Hematopoietic multipotent progenitor cell treated with erythropoietin and hydrocortisone succinate and interleukin-3 and kit ligand, for 15 days (in vitro differentiated cells): ENCODE data around the gene KLF11.
"Not testable (repeated sequence)": the region's sequence is repeated elsewhere in the genome, so short reads cannot be mapped to it uniquely, and the experiment has no call there.

Experiments used
- DNase-seq: peaks from one replicate; pipeline ENCODE4 v3.0.0-alpha.2; 2015; ENCODE audit warnings: low spot score

Gene KLF11

DNA sequence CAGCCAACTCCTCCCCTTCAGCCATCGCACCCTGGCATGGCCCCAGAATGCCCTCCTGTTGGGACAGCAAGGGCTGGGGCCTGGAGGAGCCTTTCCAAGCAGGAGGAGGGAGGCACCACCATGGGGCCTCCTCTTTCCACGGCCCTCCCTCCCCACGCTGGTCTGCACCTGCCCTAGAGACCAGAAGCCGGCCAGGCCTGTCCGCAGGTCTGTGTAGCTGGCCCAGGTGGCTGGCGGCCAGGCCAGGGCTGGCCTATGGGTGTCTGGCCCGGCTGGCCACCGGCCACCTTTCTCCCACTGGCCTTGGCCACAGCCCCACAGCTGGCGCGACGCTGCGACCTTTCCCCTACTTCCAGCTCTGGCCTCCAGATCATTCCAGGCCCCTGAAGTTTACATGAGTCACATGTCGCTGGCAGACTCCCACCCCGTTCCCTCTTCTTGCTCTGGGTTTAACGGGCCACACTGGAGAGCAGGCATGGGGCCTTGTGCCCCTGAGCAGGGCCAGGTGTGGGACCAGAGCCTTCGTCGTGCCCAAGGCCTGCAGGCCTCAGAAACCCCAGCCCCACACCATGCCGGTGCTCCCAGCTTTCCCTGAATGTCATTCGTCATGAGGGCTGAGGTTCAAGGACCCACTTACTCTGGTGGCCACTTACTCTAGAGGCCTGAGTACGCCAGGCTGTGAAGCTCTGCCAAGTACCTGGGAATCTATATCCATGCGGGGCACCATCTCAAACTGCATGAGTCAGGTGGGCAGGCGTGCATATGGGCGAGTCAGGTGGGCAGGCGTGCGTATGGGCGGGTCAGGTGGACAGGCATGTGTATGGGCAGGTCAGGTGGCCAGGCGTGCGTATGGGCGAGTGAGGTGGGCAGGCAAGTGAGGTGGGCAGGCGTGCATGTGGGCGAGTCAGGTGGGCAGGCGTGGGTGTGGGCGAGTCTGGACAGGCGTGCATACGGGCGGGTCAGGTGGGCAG, 33.3 kb upstream of the KLF11 start:
- DNase-seq = no peak

DNA sequence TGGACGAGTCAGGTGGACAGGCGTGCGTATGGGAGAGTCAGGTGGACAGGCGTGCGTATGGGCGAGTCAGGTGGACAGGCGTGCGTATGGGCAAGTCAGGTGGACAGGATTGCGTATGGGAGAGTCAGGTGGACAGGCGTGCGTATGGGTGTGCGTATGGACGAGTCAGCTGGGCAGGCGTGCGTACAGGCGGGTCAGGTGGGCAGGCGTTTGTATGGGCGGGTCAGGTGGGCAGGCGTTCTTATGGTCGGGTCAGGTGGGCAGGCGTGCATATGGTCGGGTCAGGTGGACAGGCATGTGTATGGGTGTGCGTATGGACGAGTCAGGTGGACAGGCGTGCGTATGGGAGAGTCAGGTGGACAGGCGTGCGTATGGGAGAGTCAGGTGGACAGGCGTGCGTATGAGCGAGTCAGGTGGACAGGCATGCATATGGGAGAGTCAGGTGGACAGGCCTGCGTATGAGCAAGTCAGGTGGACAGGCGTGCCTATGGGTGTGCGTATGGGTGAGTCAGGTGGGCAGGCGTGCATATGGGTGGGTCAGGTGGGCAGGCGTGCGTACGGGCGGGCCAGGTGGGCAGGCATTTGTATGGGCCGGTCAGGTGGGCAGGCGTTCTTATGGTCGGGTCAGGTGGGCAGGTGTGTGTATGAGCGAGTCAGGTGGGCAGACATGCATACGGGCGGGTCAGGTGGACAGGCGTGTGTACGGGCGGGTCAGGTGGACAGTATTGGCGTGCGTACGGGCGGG, 32.3 kb upstream of the KLF11 start:
- DNase-seq = not testable (repeated sequence)

DNA sequence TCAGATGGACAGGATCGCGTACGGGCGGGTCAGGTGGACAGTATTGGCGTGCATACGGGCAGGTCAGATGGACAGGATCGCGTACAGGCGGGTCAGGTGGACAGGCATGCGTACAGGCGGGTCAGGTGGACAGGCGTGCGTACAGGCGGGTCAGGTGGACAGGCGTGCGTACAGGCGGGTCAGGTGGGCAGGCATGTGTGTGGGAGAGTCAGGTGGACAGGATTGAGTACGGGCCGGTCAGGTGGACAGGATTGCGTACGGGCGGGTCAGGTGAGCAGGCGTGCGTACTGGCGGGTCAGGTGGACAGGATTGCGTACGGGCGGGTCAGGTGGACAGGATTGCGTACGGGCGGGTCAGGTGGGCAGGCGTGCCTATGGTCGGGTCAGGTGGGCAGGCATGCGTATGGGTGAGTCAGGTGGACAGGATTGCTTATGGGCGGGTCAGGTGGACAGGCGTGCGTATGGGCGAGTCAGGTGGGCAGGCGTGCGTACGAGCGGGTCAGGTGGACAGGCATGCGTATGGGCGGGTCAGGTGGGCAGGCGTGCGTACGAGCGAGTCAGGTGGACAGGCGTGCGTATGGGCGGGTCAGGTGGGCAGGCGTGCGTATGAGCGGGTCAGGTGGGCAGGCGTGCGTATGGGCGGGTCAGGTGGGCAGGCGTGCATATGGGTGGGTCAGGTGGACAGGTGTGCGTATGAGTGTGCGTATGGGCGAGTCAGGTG, 31.6 kb upstream of the KLF11 start:
- DNase-seq = not testable (repeated sequence)

DNA sequence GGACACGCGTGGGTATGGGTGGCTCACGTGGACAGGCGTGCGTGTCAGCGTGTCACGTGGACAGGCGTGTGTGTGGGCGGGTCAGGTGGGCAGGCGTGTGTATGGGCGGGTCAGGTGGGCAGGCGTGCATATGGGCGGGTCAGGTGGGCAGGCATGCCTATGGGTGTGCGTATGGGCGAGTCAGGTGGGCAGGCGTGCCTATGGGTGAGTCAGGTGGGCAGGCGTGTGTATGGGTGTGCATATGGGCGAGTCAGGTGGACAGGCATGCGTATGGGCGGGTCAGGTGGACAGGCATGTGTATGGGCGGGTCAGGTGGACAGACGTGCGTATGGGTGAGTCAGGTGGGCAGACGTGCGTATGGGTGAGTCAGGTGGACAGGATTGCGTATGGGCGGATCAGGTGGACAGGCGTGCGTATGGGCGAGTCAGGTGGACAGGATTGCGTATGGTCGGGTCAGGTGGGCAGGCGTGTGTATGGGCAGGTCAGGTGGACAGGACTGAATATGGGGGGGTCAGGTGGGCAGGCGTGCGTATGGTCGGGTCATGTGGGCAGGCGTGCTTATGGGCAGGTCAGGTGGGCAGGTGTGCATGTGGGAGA, 30.9 kb upstream of the KLF11 start:
- DNase-seq = not testable (repeated sequence)

DNA sequence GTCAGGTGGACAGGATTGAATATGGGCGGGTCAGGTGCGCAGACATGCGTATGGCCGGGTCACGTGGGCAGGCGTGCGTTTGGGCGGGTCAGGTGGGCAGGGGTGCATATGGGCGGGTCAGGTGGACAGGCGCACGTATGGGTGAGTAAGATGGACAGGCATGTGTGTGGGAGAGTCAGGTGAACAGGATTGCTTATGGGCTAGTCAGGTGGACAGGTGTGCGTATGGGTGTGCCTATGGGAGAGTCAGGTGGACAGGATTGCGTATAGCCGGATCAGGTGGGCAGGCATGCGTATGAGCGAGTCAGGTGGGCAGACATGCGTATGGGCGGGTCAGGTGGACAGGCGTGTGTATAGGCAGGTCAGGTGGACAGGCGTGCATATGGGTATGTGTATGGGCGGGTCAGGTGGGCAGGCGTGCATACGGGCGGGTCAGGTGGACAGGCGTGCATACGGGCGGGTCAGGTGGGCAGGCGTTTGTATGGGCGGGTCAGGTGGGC, 30.3 kb upstream of the KLF11 start:
- DNase-seq = no peak

DNA sequence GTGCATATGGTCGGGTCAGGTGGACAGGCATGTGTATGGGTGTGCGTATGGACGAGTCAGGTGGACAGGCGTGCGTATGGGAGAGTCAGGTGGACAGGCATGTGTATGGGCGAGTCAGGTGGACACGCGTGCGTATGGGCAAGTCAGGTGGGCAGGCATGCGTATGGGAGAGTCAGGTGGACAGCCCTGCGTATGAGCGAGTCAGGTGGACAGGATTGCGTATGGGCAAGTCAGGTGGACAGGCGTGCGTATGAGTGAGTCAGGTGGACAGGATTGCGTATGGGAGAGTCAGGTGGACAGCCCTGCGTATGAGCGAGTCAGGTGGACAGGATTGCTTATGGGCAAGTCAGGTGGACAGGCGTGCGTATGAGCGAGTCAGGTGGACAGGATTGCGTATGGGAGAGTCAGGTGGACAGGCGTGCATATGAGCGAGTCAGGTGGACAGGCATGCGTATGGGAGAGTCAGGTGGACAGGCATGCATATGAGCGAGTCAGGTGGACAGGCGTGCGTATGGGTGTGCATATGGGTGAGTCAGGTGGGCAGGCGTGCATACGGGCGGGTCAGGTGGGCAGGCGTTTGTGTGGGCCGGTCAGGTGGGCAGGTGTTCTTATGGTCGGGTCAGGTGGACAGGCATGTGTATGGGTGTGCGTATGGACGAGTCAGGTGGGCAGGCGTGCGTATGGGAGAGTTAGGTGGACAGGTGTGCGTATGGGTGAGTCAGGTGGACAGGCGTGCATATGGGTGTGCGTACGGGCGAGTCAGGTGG, 29.5 kb upstream of the KLF11 start:
- not testable (repeated sequence) for DNase-seq

DNA sequence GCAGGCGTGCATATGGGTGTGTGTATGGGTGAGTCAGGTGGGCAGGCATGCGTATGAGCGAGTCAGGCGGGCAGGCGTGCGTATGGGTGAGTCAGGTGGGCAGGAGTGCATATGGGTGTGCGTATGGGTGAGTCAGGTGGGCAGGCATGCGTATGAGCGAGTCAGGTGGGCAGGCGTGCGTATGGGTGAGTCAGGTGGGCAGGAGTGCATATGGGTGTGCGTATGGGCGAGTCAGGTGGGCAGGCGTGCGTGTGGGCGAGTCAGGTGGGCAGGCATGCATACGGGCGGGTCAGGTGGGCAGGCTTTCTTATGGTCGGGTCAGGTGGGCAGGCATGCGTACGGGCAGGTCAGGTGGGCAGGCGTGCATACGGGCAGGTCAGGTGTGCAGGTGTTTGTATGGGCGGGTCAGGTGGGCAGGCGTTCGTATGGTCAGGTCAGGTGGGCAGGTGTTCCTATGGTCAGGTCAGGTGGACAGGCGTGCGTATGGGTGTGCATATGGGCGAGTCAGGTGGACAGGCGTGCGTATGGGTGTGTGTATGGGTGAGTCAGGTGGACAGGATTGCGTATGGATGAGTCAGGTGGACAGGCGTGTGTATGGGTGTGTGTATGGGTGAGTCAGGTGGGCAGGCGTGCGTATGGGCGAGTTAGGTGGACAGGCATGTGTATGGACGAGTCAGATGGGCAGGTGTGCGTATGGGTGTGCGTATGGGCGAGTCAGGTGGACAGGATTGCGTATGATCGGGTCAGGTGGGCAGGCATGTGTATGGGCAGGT, 28.7 kb upstream of the KLF11 start:
- DNase-seq = no peak

DNA sequence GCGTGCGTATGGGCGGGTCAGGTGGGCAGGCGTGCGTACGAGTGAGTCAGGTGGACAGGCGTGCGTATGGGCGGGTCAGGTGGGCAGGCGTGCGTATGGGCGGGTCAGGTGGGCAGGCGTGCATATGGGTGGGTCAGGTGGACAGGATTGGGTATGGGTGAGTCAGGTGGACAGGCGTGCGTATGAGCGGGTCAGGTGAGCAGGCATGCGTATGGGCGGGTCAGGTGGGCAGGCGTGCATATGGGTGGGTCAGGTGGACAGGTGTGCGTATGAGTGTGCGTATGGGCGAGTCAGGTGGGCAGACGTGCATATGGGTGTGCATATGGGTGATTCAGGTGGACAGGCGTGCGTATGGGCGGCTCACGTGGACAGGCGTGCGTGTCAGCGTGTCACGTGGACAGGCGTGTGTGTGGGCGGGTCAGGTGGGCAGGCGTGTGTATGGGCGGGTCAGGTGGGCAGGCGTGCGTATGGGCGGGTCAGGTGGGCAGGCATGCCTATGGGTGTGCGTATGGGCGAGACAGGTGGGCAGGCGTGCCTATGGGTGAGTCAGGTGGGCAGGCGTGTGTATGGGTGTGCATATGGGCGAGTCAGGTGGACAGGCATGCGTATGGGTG, 27.9 kb upstream of the KLF11 start:
- DNase-seq = not testable (repeated sequence)

DNA sequence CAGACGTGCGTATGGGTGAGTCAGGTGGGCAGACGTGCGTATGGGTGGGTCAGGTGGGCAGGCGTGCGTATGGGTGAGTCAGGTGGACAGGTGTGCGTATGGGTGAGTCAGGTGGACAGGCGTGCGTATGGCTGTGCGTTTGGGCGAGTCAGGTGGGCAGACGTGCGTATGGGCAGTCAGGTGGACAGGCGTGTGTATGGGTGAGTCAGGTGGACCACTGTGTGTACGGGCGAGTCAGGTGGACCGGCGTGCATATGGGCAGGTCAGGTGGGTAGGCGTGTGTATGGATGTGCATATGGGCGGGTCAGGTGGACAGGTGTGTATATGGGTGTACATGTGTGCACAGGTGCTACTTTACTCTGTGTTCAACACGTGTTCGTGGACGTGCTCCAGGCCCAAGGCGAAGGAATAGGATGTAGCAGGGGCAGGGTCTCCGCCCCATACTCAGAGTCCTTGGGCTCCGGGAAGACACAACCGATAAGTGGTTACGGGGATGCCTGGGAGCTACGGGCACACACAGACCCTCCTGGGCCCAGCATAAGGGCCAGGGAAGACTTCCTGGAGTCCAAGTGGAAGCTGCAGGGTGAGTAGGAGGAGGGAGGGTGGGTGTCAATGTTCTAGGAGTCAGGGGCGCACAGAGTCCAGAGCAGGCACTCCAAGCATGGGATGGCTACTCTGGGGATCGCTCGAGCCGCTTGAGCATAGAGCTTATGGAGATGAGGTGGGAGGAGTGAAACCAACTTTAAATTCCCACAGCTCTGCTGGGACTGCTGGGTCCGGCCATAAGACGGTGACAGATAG, 27.1 kb upstream of the KLF11 start:
- no peak for DNase-seq

DNA sequence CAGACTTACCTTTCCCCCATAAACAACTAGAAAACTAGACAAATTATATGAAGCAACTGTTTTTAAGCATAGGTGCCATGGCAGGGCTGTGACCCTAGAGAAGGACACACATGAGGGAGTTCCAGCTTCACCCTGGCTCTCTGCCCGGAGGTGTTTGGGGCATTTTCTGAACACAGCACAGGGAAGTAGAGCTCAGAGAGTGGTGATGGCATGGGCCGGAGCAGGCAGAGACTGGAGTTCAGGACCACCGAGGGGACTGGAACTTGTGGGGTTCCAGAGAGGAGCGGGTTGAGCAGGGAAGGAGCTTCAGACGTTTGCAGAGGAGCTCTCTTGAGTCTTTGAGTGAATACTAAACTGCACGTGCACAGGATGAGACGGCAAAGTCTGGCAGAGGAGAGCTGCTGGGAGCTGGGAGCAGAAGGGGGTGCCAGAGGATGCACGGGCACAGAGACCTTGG, 26.5 kb upstream of the KLF11 start:
- no peak for DNase-seq

DNA sequence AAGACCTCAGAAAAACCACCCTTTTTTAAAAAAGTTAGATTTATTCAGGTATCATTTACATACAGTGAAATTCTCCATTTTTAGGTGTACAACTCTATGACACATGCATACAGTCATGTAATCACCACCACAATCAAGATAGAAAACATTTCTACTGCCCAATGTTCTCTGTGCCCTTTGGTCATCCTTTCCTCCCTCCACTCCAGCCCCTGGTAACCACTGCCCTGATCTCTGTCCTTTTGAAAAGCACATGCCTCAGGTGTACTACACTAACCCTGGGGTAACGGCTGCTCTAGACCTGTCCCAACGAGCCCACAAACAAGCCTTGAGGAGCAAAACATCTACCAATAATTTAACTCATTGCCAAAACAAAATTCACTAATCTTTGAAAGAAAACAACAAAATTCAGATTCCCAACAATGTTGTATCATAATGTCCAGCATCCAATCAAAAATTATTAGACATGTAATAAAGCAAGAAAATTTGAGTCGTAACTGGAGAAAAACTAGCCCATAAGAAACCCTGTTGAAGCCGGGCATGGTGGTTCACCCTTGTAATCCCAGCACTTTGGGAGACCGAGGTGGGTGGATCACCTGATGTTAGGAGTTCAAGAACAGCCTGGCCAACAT, 25.9 kb upstream of the KLF11 start:
- no peak for DNase-seq

DNA sequence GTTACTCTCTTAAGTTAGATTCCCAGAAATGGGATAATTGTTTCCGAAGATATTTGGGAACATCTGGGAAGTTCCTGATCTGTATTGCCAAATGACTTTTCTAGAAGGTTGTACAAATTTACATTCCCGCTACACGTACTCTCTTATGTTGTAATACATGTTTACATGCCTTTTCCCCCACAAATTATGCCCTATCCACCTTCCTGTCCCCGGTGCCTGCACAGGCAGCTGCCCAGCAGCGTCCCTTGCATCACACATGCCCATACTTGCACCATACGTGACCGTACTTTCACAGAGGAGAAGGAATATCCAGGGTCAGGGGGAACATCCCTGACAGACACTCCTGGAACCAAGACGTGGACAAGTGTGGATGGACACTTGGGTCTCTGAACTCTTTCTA, 24.2 kb upstream of the KLF11 start:
- no peak for DNase-seq

DNA sequence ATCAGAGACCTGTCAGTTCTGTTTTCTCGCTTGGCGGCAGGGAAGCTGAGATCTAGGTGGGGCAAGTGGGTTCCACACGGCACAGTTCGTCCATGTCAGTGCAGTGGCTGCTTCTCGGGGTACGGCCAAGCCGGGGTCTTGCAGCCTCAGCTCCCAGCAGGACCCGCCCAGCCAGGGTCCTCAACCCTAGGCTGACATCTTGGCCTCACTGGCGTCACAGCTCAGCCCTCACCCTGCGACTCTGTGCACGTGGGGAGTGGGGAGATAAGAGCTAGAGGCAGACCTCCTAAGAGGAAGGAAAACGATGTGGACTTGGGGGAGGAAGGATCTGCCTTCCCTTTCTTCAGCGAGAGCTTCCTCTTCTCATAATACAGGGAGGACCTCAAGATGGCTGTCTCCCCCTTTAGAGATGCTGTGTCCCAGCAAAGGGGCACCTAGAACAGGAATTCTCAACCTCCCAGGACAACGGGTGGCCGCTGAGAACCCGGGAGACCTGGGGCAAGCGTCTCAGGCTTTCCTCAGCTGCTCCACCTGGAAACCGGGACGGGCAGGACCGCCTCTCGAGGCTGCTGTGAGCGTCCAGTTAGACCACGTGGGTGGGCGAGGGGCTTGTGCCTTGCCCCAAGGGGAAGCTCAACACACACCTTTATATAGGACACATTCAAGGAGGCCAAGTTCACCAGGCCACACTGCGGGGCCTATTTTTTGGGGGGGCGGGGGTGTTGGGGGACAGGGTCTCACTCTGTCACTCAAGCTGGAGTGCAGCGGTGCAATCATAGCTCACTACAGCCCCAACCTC, 23.5 kb upstream of the KLF11 start:
- no peak for DNase-seq

DNA sequence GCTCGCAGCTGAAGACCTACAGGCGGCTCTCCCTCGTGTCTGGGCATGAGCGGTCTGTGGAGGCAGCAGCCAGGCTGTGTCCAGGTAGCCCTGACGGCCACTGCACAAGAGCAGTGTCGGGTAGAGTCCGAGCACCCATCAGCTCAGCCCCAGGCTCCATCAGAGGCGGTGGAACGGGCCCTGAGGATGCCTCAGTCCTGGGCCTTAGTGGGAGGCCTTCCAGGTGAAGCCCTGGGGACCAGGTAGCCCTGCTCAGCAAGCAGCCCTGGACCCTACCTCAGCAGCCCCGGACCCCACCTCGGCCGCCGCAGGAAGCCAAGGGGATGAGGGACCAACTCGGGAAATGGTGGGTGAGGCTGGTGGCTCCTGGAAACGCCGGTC, 21.3 kb upstream of the KLF11 start:
- DNase-seq = no peak

DNA sequence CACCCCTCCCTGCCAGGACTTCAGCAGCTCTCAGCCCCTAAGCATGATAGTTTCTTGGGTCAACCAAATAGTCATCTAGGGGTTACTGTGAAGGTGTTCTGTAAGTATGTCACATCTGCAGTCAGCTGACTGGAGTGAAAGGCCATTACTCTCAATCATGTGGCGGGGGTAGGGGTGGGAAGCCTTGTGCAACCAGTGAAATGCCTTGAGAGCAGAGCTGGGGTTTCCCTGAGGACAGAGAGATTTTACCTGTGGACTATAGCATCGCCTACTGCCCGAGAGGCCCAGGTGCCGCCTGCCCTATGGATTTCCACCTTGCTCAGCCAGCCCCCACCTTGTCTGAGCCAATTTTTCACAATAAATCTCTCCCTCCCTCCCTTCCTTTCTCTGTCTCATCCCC, 20.9 kb upstream of the KLF11 start:
- no peak for DNase-seq

DNA sequence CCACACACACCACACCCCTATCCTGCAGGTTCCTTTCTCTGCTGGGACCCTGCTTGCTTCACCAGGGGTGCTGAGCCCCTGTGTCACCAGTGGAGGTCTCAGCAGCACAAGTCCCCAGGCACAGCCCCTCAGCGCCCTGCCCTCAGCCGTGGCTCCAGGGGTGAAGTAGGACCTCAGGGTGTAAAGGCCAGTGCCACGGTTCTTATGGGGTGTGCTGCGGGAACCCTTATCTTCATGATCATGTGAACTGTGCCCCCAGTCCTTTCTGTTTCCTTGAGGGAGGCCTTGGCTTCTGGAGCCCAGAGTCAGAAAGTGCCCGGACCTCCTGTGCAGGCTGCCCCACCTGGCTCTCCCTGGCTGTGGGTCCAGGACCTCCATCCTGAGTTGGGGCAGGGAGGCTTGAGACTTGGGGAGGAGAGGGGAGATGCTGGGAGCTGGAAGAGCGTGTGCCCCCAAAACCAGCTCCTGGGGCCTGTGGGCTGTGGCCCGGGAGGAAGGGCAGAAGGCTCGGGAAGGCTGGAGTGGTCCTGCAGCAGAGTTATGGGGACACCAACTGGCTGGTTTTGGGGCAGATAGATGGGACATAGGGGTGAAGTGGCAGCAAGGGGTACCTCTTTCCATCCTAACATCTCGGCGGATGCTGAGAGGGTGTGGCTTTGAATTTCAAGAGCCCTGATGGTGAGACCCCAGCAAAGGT, 20.2 kb upstream of the KLF11 start:
- DNase-seq = no peak

DNA sequence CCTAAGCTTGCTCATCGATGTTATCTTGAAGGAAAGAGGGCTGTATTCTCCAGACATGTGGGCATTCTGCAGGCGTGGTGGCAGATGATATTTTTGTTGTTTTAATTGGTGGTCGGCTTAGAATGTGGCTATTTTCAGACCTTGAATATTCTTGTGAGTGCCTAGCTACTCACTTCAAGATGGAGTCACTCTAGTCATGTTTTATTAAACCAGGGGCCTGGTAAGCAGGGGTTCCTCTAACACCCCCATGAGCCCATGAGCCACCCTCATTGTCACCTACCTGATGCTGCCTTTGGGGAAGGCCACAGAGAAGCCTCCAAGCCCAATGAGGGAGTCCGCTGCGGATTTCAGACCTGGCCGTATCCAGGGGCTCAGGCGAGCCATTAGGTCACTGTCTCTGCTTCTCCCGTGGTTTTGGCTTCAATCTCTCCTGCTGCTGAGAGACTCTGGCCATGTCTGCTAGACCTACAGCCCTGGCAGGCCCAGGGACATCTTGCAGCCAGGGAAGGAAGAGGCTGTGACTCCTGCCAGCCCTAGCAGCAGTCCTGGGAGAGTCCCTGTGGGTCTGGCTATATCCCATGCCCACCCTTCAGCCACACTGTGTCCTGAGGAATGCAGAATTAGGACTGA, 16.3 kb upstream of the KLF11 start:
- no peak for DNase-seq
